ENCODE measurements around the gene TMEM139. TPM values are rescaled to one million over a fixed set of nuclear protein-coding genes. Genes with fewer than 3 reads are reported as not detected.

Gene TMEM139
- total RNA-seq, 1 donor from 2014 or later, result 3.7 TPM

- Histone ChIP-seq H3K36me3 (ENCODE audit: control insufficient read depth, insufficient read depth, low read length) (no peaks in the 10 kb centered on the region), H3K27me3 (ENCODE audit: control insufficient read depth, insufficient read depth, low read length) (no peaks in the 10 kb centered on the region), H3K4me3 (ENCODE audit: low read depth, low read length) (no peak overlapping the region)
- no peak for TF ChIP-seq CTCF (IDR thresholded peaks at IDR 0.05; ENCODE audit: insufficient read depth, low read length, severe bottlenecking)
- DNase-seq (ENCODE audit: low read depth), result no peak
- FAIRE-seq, result no peak
Measured at GRCh38 chr7:143329471-143330170, 44.9 kb downstream of the TMEM139 start.

- no peak for TF ChIP-seq CTCF (IDR thresholded peaks at IDR 0.05; ENCODE audit: insufficient read depth, low read length, severe bottlenecking)
- no peak overlapping the region for H3K4me3 ChIP-seq (ENCODE audit: low read depth, low read length)
- FAIRE-seq (peak; percentile 62), DNase-seq (ENCODE audit: low read depth) (peak; percentile 91)
- no peaks in the 10 kb centered on the region for H3K27me3 ChIP-seq (ENCODE audit: control insufficient read depth, insufficient read depth, low read length)
- no peaks in the 10 kb centered on the region for H3K36me3 ChIP-seq (ENCODE audit: control insufficient read depth, insufficient read depth, low read length)
Measured at GRCh38 chr7:143331179-143331801, 46.5 kb downstream of the TMEM139 start.

DNA sequence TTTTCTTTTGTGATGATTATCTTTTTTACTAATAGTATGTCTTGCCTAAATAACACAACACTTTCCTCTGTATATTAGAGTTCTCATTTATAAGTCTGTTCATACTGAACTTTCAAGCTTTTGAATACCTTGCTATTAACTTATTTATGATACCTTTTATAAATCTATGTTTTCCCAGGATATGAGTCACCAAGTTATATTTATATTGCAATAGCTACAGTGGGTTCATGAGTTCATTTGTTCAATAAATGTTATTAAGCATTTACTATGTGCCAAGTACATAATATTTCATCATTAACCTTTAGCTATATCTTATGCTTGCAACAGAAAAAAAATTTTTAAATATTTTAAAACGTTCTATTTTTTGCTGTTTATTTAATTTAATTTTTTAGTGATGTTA, 49.5 kb downstream of the TMEM139 start:
- H3K4me3 ChIP-seq (ENCODE audit: low read depth, low read length), result no peak overlapping the region
- no peak for TF ChIP-seq CTCF (IDR thresholded peaks at IDR 0.05; ENCODE audit: insufficient read depth, low read length, severe bottlenecking)
- no peaks in the 10 kb centered on the region for H3K36me3 ChIP-seq (ENCODE audit: control insufficient read depth, insufficient read depth, low read length)
- DNase-seq (ENCODE audit: low read depth), result peak; percentile 55
- no peaks in the 10 kb centered on the region for H3K27me3 ChIP-seq (ENCODE audit: control insufficient read depth, insufficient read depth, low read length)
- FAIRE-seq, result no peak

DNA sequence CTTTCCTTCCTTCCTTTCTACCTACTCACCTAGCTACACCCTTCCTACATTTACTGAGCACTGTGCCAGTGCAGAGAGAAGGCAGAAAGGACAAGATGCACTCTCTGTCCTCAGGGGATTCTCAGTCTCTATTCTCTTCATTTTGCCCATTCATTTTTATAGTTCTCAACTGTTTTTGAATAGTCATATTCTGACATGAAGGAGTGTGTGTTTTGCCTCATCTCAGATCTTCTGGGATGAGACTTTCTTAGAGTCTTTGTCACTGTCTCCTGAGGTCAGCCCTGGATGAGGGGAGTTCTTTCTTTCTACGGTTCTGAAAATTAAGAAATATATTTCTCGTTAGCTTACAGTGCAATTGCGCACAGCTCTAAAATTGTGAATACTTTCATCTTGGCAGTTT, 52.5 kb downstream of the TMEM139 start:
- Histone ChIP-seq H3K27me3 (ENCODE audit: control insufficient read depth, insufficient read depth, low read length) (no peaks in the 10 kb centered on the region), H3K36me3 (ENCODE audit: control insufficient read depth, insufficient read depth, low read length) (no peaks in the 10 kb centered on the region), H3K4me3 (ENCODE audit: low read depth, low read length) (no peak overlapping the region)
- DNase-seq (ENCODE audit: low read depth) (no peak), FAIRE-seq (no peak)
- TF ChIP-seq CTCF (IDR thresholded peaks at IDR 0.05; ENCODE audit: insufficient read depth, low read length, severe bottlenecking), result no peak

Other genes with a start within 250 kb of the TMEM139 start
- not detected in 2 replicates for gene OR6V1, start 232.6 kb upstream of the TMEM139 start, total RNA-seq
- gene PIP, start 152.9 kb upstream of the TMEM139 start, total RNA-seq, result not detected in 2 replicates
- not detected in 2 replicates for gene TAS2R39, start 101.5 kb upstream of the TMEM139 start, total RNA-seq
- not detected in 2 replicates for gene TAS2R40, start 62.9 kb upstream of the TMEM139 start, total RNA-seq
- 60.6 and 69.9 TPM in 2 replicates for gene GSTK1, start 21.5 kb upstream of the TMEM139 start, total RNA-seq
- gene CASP2, start 3.4 kb downstream of the TMEM139 start, total RNA-seq, result 6.8 and 9.6 TPM in 2 replicates
- gene CLCN1, start 31.2 kb downstream of the TMEM139 start, total RNA-seq, result under 0.01 and 0.13 TPM in 2 replicates
- gene FAM131B, start 77.8 kb downstream of the TMEM139 start, total RNA-seq, result 0.26 and 0.53 TPM in 2 replicates
- 9.2 and 10.6 TPM in 2 replicates for gene ZYX, start 96.4 kb downstream of the TMEM139 start, total RNA-seq
- 19.0 and 51.5 TPM in 2 replicates for gene EPHA1, start 123.9 kb downstream of the TMEM139 start, total RNA-seq
- gene TAS2R60, start 158.5 kb downstream of the TMEM139 start, total RNA-seq, result not detected in 2 replicates
- not detected in 2 replicates for gene TAS2R41, start 192.9 kb downstream of the TMEM139 start, total RNA-seq

Measured in bronchial epithelial cell (primary cell).